Measurements from ENCODE around the gene SLC25A38.

DNA sequence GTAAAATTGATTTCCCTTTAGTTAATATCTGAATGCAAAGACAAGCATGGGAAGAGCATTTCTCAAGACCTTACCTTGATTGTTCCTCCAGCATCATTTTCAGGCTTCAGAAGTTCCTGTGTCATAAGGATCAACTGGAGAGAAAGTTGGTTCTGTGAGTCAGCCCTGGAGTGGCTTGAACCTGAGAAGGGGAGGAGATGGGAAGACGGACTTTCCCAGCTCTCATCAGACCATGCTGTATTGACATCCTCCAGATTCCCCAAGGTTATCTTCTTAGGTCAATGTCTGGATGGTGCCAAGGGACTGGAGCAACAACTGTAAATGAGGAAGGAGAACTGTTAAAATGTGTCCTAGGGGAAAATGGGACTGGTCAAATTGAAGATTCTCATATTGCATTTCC is 44.3 kb downstream of the SLC25A38 start:
- no peak for TF ChIP-seq GABPA (IDR thresholded peaks at IDR 0.05; ENCODE audit: low read depth)
- TF ChIP-seq, protein P1, sequence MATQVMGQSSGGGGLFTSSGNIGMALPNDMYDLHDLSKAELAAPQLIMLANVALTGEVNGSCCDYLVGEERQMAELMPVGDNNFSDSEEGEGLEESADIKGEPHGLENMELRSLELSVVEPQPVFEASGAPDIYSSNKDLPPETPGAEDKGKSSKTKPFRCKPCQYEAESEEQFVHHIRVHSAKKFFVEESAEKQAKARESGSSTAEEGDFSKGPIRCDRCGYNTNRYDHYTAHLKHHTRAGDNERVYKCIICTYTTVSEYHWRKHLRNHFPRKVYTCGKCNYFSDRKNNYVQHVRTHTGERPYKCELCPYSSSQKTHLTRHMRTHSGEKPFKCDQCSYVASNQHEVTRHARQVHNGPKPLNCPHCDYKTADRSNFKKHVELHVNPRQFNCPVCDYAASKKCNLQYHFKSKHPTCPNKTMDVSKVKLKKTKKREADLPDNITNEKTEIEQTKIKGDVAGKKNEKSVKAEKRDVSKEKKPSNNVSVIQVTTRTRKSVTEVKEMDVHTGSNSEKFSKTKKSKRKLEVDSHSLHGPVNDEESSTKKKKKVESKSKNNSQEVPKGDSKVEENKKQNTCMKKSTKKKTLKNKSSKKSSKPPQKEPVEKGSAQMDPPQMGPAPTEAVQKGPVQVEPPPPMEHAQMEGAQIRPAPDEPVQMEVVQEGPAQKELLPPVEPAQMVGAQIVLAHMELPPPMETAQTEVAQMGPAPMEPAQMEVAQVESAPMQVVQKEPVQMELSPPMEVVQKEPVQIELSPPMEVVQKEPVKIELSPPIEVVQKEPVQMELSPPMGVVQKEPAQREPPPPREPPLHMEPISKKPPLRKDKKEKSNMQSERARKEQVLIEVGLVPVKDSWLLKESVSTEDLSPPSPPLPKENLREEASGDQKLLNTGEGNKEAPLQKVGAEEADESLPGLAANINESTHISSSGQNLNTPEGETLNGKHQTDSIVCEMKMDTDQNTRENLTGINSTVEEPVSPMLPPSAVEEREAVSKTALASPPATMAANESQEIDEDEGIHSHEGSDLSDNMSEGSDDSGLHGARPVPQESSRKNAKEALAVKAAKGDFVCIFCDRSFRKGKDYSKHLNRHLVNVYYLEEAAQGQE (IDR thresholded peaks at IDR 0.05; ENCODE audit: insufficient replicate concordance, low read depth) = no peak
- TF ChIP-seq POLR2AphosphoS5 (IDR thresholded peaks at IDR 0.05; ENCODE audit: low read depth) = no peak

Data from HL-60 (cell line).